HepG2 (cell line): ENCODE results near the gene DDRGK1. TPM values are rescaled to one million over a fixed set of nuclear protein-coding genes. Genes with fewer than 3 reads are reported as not detected.

ENCODE experiments used
- ARNT ChIP-seq: fragments of 450-650 bp; IDR thresholded peaks from 2 replicates; pipeline ENCODE4 v1.6.1; 2017
- ARNT2 ChIP-seq: sonication (generic); formaldehyde crosslinking; IDR thresholded peaks from 2 replicates; pipeline ENCODE4 v1.8.0; 2022; ENCODE audit warnings: mild to moderate bottlenecking, low read depth, missing genetic modification reagents, moderate library complexity
- ATF6 ChIP-seq: sonication (generic); formaldehyde crosslinking; conservative IDR thresholded peaks from 2 replicates; pipeline ENCODE4 v1.4.0; 2020; ENCODE audit warnings: missing genetic modification reagents
- DNMT1 ChIP-seq: sonication (generic); formaldehyde crosslinking; IDR thresholded peaks from 2 replicates; pipeline ENCODE4 v1.5.1; 2020; ENCODE audit warnings: mild to moderate bottlenecking, missing genetic modification reagents
- DNMT3B ChIP-seq: conservative IDR thresholded peaks from 2 replicates; pipeline ENCODE4 v1.6.1; 2016; ENCODE audit warnings: missing biosample characterization, control low read depth
- FOXP4 ChIP-seq: sonication (generic); formaldehyde crosslinking; IDR thresholded peaks from 2 replicates; pipeline ENCODE4 v1.4.0; 2020; ENCODE audit warnings: missing genetic modification reagents
- HBP1 ChIP-seq: IDR thresholded peaks from 2 replicates; pipeline ENCODE4 v1.6.1; 2016; ENCODE audit warnings: low read depth, control low read depth
- HDAC1 ChIP-seq: sonication (generic); formaldehyde crosslinking; IDR thresholded peaks from 2 replicates; pipeline ENCODE4 v1.5.1; 2020; ENCODE audit warnings: mild to moderate bottlenecking, missing genetic modification reagents
- HMG20A ChIP-seq: IDR thresholded peaks from 2 replicates; pipeline ENCODE4 v1.6.1; 2016; ENCODE audit warnings: borderline replicate concordance
- HOXA7 ChIP-seq: sonication (generic); formaldehyde crosslinking; IDR thresholded peaks from 2 replicates; pipeline ENCODE4 v1.8.1; 2022; ENCODE audit warnings: mild to moderate bottlenecking, missing genetic modification reagents, moderate library complexity
- KDM1A ChIP-seq: IDR thresholded peaks from 2 replicates; pipeline ENCODE4 v1.6.1; 2016; ENCODE audit warnings: missing compliant biosample characterization
- PCBP1 ChIP-seq: fragments of 200-400 bp; formaldehyde crosslinking; IDR thresholded peaks from 2 replicates; pipeline ENCODE4 v1.6.1; 2017; ENCODE audit warnings: mild to moderate bottlenecking, low read depth, low read length, borderline replicate concordance
- SKI ChIP-seq: fragments of 450-650 bp; IDR thresholded peaks from one replicate; pipeline ENCODE4 v1.6.1; 2018; ENCODE audit warnings: mild to moderate bottlenecking; ENCODE audit not compliant: partially characterized antibody
- ZFP90 ChIP-seq: sonication (generic); formaldehyde crosslinking; IDR thresholded peaks from 2 replicates; pipeline ENCODE4 v1.8.0; 2022; ENCODE audit warnings: missing genetic modification reagents, mild to moderate bottlenecking, inconsistent platforms, borderline replicate concordance
- ZFP91 ChIP-seq: sonication (generic); formaldehyde crosslinking; IDR thresholded peaks from 2 replicates; pipeline ENCODE4 v1.9.0; 2022; ENCODE audit warnings: missing genetic modification reagents, mild to moderate bottlenecking, borderline replicate concordance
- ZNF207 ChIP-seq: fragments of 450-650 bp; IDR thresholded peaks from 2 replicates; pipeline ENCODE4 v1.6.1; 2016; ENCODE audit warnings: antibody characterized with exemption, borderline replicate concordance
- ZNF333 ChIP-seq: sonication (generic); formaldehyde crosslinking; IDR thresholded peaks from 2 replicates; pipeline ENCODE4 v1.4.0; 2020; ENCODE audit warnings: mild to moderate bottlenecking, missing genetic modification reagents, borderline replicate concordance
- ZNF350 ChIP-seq: sonication (generic); formaldehyde crosslinking; IDR thresholded peaks from 2 replicates; pipeline ENCODE4 v1.4.0; 2020; ENCODE audit warnings: mild to moderate bottlenecking, low read depth, missing genetic modification reagents, borderline replicate concordance
- ZNF615 ChIP-seq: sonication (generic); formaldehyde crosslinking; IDR thresholded peaks from 2 replicates; pipeline ENCODE4 v1.5.0; 2020; ENCODE audit warnings: mild to moderate bottlenecking, missing genetic modification reagents, borderline replicate concordance
- ZNF644 ChIP-seq: IDR thresholded peaks from 2 replicates; pipeline ENCODE4 v1.6.1; 2016; ENCODE audit warnings: low read depth
- ZNF781 ChIP-seq: sonication (generic); formaldehyde crosslinking; IDR thresholded peaks from 2 replicates; pipeline ENCODE4 v1.5.1; 2020; ENCODE audit warnings: borderline replicate concordance, mild to moderate bottlenecking, missing genetic modification reagents; ENCODE audit errors: not compliant biosample characterization
- ZNF782 ChIP-seq: sonication (generic); formaldehyde crosslinking; IDR thresholded peaks from 2 replicates; pipeline ENCODE4 v1.4.0; 2020; ENCODE audit warnings: missing genetic modification reagents, mild to moderate bottlenecking, borderline replicate concordance
- ZNF850 ChIP-seq: sonication (generic); formaldehyde crosslinking; conservative IDR thresholded peaks from 2 replicates; pipeline ENCODE4 v1.9.0; 2021; ENCODE audit warnings: mild to moderate bottlenecking, missing genetic modification reagents
- polyA plus RNA-seq, 8 experiments: library from polyadenylated mRNA; depleted of rRNA in 3 of 8; stranded (reverse) in 7 of 8; unstranded in 1 of 8; fragments of >200 nt; fragmentation: Illumina TruSeq in 4 of 8; extraction: Trizol in 4 of 8; gene quantifications; 2 replicates each; pipeline versions ENCODE4 v1.2.1 to v1.2.3, GENCODE V29; 2011 to 2016; ENCODE audit warnings: low read depth in 4 of 8, missing spikeins in 1 of 8, mixed read lengths in 1 of 8; ENCODE audit not compliant: insufficient read depth in 1 of 8
- total RNA-seq, 5 experiments: library from RNA; depleted of rRNA; stranded (reverse); fragments of >200 nt; fragmentation: Illumina TruSeq; extraction: Trizol; gene quantifications; 2 replicates each; pipeline ENCODE4 v1.2.3, GENCODE V29; 2016; ENCODE audit warnings: low read depth in 1 of 5

The DDRGK1 gene
- total and polyA plus RNA-seq, 2 of the 13 experiments (the other 11 are each of a cell fraction or from before 2014, with no cell fraction given), result 96.7 to 149 TPM

GRCh38 chr20:3203315-3204123 lies 963 bp downstream of the DDRGK1 start (continued):
- no peak for TF ChIP-seq ZNF850 (CRISPR knock-in tag)
- TF ChIP-seq ZNF782 (CRISPR knock-in tag), result no peak
- TF ChIP-seq DNMT3B (CRISPR knock-in tag), result peak; percentile 85
- no peak for TF ChIP-seq ARNT
- TF ChIP-seq ZNF207, result no peak
- TF ChIP-seq PCBP1, result 0 out of 2 replicates have a peak, but pooled peaks have one; percentile 60
- peak; percentile 37; the same call in 1 of the 2 replicates for TF ChIP-seq ZNF333
- no peak for TF ChIP-seq SKI
- TF ChIP-seq FOXP4 (CRISPR knock-in tag), result peak; percentile 2
- TF ChIP-seq ZFP91 (CRISPR knock-in tag), result no peak; the same call in 1 of the 2 replicates
- no peak for TF ChIP-seq HMG20A (CRISPR knock-in tag)
- no peak for TF ChIP-seq ATF6 (CRISPR knock-in tag)
- peak; percentile 82; the same call in 1 of the 2 replicates for TF ChIP-seq HOXA7
- TF ChIP-seq ZFP90 (CRISPR knock-in tag), result no peak; the same call in none of the 2 replicates
- TF ChIP-seq KDM1A (CRISPR knock-in tag), result no peak
- TF ChIP-seq HBP1, result peak; percentile 52; the same call in 1 of the 2 replicates
- no peak; the same call in 1 of the 2 replicates for TF ChIP-seq ARNT2
- peak; percentile 69 for TF ChIP-seq ZNF781 (CRISPR knock-in tag)
- no peak for TF ChIP-seq ZNF644
- peak; percentile 41; the same call in 1 of the 2 replicates for TF ChIP-seq ZNF350 (CRISPR knock-in tag)
- TF ChIP-seq HDAC1 (CRISPR knock-in tag), result peak; percentile 54
- no peak; the same call in 1 of the 2 replicates for TF ChIP-seq DNMT1
- TF ChIP-seq ZNF615 (CRISPR knock-in tag), result no peak
